Thoracic aorta (tissue), 2 donors: ENCODE measurements around the gene PEPD. TPM values are rescaled to one million over a fixed set of nuclear protein-coding genes. Genes with fewer than 3 reads are reported as not detected.

ENCODE experiments used
- ATAC-seq: fragments of 150-250 bp; one replicate; pipeline ENCODE4 v1.8.0; 2017; ENCODE audit warnings: low read depth; ENCODE audit not compliant: insufficient number of reproducible peaks, low FRiP score
- DNase-seq: peaks from one replicate; pipeline ENCODE4 v3.0.0-alpha.2; 2020; ENCODE audit warnings: low spot score
- H3K27ac ChIP-seq, 2 donors: fragments of 200-600 bp; sonication (generic); 1 replicate in 1 of 2; 2 replicates in 1 of 2; pipeline ENCODE4 v1.5.1; 2016; ENCODE audit warnings: mild to moderate bottlenecking in 2 of 2, moderate library complexity in 2 of 2
- H3K27me3 ChIP-seq: fragments of 200-600 bp; sonication (generic); replicated peaks from 2 replicates; pipeline ENCODE4 v1.6.0; 2016; ENCODE audit warnings: mild to moderate bottlenecking; ENCODE audit not compliant: insufficient read depth
- H3K36me3 ChIP-seq: fragments of 200-600 bp; sonication (generic); one replicate; pipeline ENCODE4 v1.5.1; 2016
- H3K4me1 ChIP-seq, 2 donors: fragments of 200-600 bp; sonication (generic); 1 replicate in 1 of 2; 2 replicates in 1 of 2; pipeline versions ENCODE4 v1.5.1 to v1.6.0; 2016; ENCODE audit warnings: low read depth in 2 of 2, mild to moderate bottlenecking in 1 of 2; ENCODE audit not compliant: control insufficient read depth in 1 of 2
- H3K4me3 ChIP-seq: fragments of 200-600 bp; sonication (generic); 2 replicates; pipeline ENCODE4 v1.5.1; 2016; ENCODE audit warnings: mild to moderate bottlenecking
- H3K9me3 ChIP-seq: fragments of 200-600 bp; sonication (generic); 2 replicates; pipeline ENCODE4 v1.5.1; 2016
- CTCF ChIP-seq: fragments of 200-600 bp; sonication (generic); IDR thresholded peaks from one replicate; pipeline ENCODE4 v1.5.1; 2019; ENCODE audit warnings: antibody characterized with exemption
- total RNA-seq, 2 donors: library from RNA; depleted of rRNA; stranded (reverse); fragments of >200 nt; gene quantifications; one replicate each; pipeline versions ENCODE4 v1.1.0 to v1.2.3, GENCODE V29; 2016

The PEPD gene
- total RNA-seq, 2 donors from 2014 or later: 48.7 to 70.9 TPM

DNA sequence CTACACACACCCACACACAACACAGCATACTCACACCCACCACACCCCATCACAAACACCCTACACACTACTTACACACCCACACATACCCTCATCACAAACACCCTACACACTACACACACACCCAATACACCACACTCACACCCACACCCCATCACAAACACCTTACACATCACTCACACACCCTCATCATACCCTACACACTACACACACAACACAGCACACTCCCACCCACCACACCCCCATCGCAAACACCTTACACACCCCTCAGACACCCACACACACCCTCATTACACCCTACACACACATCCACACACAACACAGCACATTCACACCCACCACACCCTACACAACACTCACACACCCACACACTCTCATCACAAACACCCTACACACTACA lies 15.8 kb downstream of the PEPD start:
- no peaks in the 10 kb centered on the region for H3K27me3 ChIP-seq
- H3K9me3 ChIP-seq: no peaks in the 10 kb centered on the region
- no peak for ATAC-seq
- no peak overlapping the region for H3K4me3 ChIP-seq
- no peak for TF ChIP-seq CTCF
- peaks cover 10% of the 10 kb centered on the region for H3K36me3 ChIP-seq
- H3K27ac ChIP-seq: no peak overlapping the region
- no peak for DNase-seq
- no peaks in the 10 kb centered on the region for H3K4me1 ChIP-seq

- Histone ChIP-seq H3K27me3 (no peaks in the 10 kb centered on the region), H3K4me3 (no peak overlapping the region), H3K4me1 (no peaks in the 10 kb centered on the region), H3K36me3 (peaks cover 15% of the 10 kb centered on the region), H3K27ac (no peak overlapping the region), H3K9me3 (no peaks in the 10 kb centered on the region)
- TF ChIP-seq CTCF: no peak
- ATAC-seq (no peak), DNase-seq (no peak)
Measured at GRCh38 chr19:33505148-33505547, 16.4 kb downstream of the PEPD start.

GRCh38 chr19:33504058-33504444 lies 17.5 kb downstream of the PEPD start:
- ATAC-seq: no peak
- DNase-seq: no peak
- H3K36me3 ChIP-seq: peaks cover 9% of the 10 kb centered on the region
- TF ChIP-seq CTCF: no peak
- H3K27ac ChIP-seq: no peak overlapping the region
- H3K4me1 ChIP-seq: no peaks in the 10 kb centered on the region
- no peaks in the 10 kb centered on the region for H3K27me3 ChIP-seq
- H3K4me3 ChIP-seq: no peak overlapping the region
- no peaks in the 10 kb centered on the region for H3K9me3 ChIP-seq

GRCh38 chr19:33503433-33504057 lies 18.0 kb downstream of the PEPD start:
- no peak for ATAC-seq
- TF ChIP-seq CTCF: no peak
- DNase-seq: no peak
- H3K36me3 ChIP-seq: peaks cover 5% of the 10 kb centered on the region
- H3K9me3 ChIP-seq: no peaks in the 10 kb centered on the region
- no peaks in the 10 kb centered on the region for H3K4me1 ChIP-seq
- H3K27ac ChIP-seq: no peak overlapping the region
- no peaks in the 10 kb centered on the region for H3K27me3 ChIP-seq
- no peak overlapping the region for H3K4me3 ChIP-seq

- Histone ChIP-seq H3K27ac (no peak overlapping the region), H3K4me3 (no peak overlapping the region), H3K9me3 (no peaks in the 10 kb centered on the region), H3K36me3 (peaks cover 5% of the 10 kb centered on the region), H3K4me1 (no peaks in the 10 kb centered on the region), H3K27me3 (no peaks in the 10 kb centered on the region)
- no peak for ATAC-seq
- no peak for DNase-seq
- no peak for TF ChIP-seq CTCF
Measured at GRCh38 chr19:33503030-33503429, 18.6 kb downstream of the PEPD start.
